ENCODE results near the gene MXI1. TPM values are rescaled to one million over a fixed set of nuclear protein-coding genes. Genes with fewer than 3 reads are reported as not detected.

MXI1 gene
- total and polyA plus RNA-seq, 8 donors, result 16.5 to 79.3 (median 49.2) TPM

GRCh38 chr10:110233846-110234245 is 26.4 kb downstream of the MXI1 start:
- Histone ChIP-seq H3K4me1 (no peaks in the 10 kb centered on the region), H3K27ac (no peak overlapping the region), H3K36me3 (no peaks in the 10 kb centered on the region), H3K9me3 (no peaks in the 10 kb centered on the region), H3K4me3 (no peak overlapping the region), H3K27me3 (no peaks in the 10 kb centered on the region)
- TF ChIP-seq, protein P1, sequence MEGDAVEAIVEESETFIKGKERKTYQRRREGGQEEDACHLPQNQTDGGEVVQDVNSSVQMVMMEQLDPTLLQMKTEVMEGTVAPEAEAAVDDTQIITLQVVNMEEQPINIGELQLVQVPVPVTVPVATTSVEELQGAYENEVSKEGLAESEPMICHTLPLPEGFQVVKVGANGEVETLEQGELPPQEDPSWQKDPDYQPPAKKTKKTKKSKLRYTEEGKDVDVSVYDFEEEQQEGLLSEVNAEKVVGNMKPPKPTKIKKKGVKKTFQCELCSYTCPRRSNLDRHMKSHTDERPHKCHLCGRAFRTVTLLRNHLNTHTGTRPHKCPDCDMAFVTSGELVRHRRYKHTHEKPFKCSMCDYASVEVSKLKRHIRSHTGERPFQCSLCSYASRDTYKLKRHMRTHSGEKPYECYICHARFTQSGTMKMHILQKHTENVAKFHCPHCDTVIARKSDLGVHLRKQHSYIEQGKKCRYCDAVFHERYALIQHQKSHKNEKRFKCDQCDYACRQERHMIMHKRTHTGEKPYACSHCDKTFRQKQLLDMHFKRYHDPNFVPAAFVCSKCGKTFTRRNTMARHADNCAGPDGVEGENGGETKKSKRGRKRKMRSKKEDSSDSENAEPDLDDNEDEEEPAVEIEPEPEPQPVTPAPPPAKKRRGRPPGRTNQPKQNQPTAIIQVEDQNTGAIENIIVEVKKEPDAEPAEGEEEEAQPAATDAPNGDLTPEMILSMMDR (IDR thresholded peaks at IDR 0.05), result no peak
- intact Hi-C loops (cut with DNase I), result no loop called here
- ATAC-seq (no peak), DNase-seq (no peak)

DNA sequence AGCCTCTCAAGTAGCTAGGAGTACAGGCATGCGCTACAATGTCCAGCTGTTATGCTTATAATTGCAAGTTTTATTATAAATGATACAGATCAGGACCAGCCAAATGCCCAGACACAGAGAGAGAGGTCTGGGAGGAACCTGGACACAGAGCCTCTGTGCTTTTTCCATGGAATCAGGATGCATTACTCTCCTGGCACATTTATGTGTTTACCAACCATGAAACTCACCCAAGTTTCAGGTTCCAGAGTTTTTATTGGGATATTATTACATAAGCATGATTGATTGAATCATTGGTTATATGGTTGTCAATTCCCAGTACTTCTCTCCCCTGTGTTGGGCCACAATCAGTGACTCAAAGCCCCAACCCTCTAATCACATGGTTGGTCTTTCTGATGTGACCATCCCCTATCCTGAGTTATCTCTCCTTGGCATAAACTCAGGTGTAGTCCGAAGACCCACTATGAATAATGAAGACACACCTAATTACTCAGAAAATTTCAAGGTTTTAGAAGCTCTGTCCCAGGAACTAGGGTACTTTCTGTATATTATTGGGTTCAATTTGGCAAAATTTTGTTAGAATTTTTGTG is 30.6 kb downstream of the MXI1 start:
- no peaks in the 10 kb centered on the region for H3K36me3 ChIP-seq
- intact Hi-C loops (cut with DNase I), result no loop called here
- H3K4me3 ChIP-seq, result no peak overlapping the region
- no peaks in the 10 kb centered on the region for H3K27me3 ChIP-seq
- peaks cover 0 to 4% of the 10 kb centered on the region in 2 donors for H3K4me1 ChIP-seq
- no peak for ATAC-seq
- H3K9me3 ChIP-seq, result no peaks in the 10 kb centered on the region
- H3K27ac ChIP-seq, result no peak overlapping the region
- no peak for DNase-seq
- TF ChIP-seq, protein P1 (IDR thresholded peaks at IDR 0.05), result no peak

DNA sequence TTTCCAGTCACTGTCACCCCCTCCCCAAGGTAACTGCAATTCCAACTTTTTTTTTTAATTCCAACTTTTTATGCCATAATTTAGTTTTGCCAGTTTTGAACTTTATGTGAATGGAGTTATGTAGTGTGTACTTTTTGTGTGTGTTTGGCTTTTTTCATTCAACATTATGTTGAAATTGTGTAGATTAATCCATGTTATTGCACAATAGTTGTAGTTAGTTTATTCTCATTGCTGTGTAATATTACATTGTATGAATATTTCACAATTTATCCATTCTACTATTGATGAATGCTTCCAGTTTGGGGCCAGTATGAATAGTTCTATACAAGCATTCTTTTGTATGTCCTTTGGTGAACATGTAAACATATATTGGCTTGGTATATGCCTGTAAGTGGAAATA is 32.5 kb downstream of the MXI1 start:
- intact Hi-C loops (cut with DNase I), result no loop called here
- TF ChIP-seq, protein P1 (IDR thresholded peaks at IDR 0.05), result no peak

GRCh38 chr10:110241407-110241806 is 34.0 kb downstream of the MXI1 start:
- Histone ChIP-seq H3K27me3 (no peaks in the 10 kb centered on the region), H3K4me3 (no peak overlapping the region), H3K9me3 (no peaks in the 10 kb centered on the region), H3K4me1 (peaks cover 0 to 4% of the 10 kb centered on the region in 2 donors), H3K27ac (no peak overlapping the region), H3K36me3 (peaks cover 0 to 8% of the 10 kb centered on the region in 2 donors)
- ATAC-seq (no peak), DNase-seq (no peak)
- intact Hi-C loops (cut with DNase I), result no loop called here
- TF ChIP-seq, protein P1 (IDR thresholded peaks at IDR 0.05), result no peak

More for the DNA sequence above, 32.5 kb downstream of the MXI1 start:
- Histone ChIP-seq H3K9me3 (no peaks in the 10 kb centered on the region), H3K27me3 (no peaks in the 10 kb centered on the region), H3K27ac (no peak overlapping the region), H3K4me3 (no peak overlapping the region), H3K4me1 (peaks cover 0 to 4% of the 10 kb centered on the region in 2 donors), H3K36me3 (no peaks in the 10 kb centered on the region)
- ATAC-seq (no peak), DNase-seq (no peak)

DNA sequence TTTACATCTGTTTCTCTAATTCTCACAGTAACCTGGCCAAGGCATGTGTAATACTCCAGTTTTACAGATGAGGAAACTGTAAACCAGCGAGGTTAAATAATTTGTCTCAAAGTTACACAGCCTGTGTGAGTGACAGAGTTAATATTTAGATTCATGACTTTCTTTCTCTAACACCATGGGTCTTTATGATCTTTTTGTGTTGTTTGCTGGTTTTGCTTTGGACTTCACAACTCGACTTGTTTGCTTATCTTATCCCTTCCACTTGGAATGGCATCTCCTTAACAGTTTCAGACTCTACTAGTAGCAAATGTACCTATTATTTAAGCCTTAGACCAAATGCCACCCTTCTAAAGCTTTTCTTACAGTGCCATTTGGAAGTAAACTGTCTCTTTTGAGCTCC is 34.4 kb downstream of the MXI1 start:
- Histone ChIP-seq H3K27me3 (no peaks in the 10 kb centered on the region), H3K4me1 (peaks cover 0 to 4% of the 10 kb centered on the region in 2 donors), H3K4me3 (no peak overlapping the region), H3K36me3 (peaks cover 0 to 8% of the 10 kb centered on the region in 2 donors), H3K27ac (peak overlapping the region in 1 of 2 donors; percentile 18), H3K9me3 (no peaks in the 10 kb centered on the region)
- ATAC-seq (no peak), DNase-seq (no peak)
- intact Hi-C loops (cut with DNase I), result no loop called here
- TF ChIP-seq, protein P1 (IDR thresholded peaks at IDR 0.05), result no peak
